HG02970 (cell line): ENCODE results near the gene SHPK.

Source experiments
- ATAC-seq: cut with Tn5 transposase; IDR thresholded peaks from one replicate; pipeline ENCODE4 v1.9.1; 2021; ENCODE audit warnings: mild to moderate bottlenecking, moderate library complexity, moderate number of reproducible peaks; ENCODE audit not compliant: unreplicated experiment, low FRiP score

The SHPK gene

DNA sequence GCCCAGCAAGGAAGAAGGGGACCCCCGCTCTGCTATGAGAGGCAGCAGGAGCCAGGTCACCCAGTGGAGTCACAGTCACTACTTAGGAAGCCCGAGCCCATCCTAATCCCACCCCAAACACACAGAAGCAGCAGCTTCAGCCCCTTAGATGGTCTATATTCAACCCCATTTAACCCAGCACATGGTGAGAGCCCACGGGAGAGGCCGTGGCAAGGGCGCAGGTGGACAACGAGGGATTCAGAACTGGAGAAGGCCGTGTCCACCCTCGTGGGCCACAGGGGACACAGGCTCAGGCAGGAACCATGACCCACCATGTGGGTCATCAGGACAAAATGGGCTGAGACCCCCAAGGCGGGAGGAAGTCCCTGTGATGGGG, 76.8 kb downstream of the SHPK start:
- no peak for ATAC-seq

DNA sequence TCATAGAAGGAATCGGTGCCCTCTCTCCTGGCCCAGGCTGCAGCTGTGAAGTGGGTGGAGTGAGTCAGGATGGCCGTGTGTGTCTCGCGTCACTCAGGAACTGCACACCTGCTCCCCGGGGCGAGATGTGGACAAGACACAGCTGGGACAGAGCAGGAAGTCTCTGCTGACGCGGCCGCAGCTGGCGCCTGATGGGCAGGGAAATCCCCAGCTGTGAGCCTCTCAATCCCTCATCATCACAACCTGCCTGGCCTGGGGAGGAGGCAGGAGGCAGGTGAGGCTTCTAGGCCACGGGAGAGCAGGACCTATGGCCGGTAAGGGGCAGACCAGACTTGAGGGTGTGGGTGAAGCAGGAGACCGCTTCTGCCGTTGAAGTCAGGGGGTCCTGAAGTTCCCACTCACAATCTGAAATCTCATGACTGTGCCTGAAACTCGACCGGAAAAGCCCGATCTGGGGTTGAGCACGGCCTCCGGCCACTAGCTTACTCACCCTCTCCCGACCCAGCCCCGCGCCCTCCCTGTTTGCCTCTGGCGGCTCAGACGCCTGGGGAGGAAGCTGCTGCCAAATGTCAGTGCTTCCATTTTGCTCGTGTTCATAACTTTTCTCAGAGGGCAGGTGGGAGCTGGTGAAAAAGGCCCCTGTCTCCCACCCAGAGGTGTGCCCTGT, 77.3 kb downstream of the SHPK start:
- peak; percentile 55 for ATAC-seq
